Measurements from ENCODE around the gene ZBTB7C.

DNA sequence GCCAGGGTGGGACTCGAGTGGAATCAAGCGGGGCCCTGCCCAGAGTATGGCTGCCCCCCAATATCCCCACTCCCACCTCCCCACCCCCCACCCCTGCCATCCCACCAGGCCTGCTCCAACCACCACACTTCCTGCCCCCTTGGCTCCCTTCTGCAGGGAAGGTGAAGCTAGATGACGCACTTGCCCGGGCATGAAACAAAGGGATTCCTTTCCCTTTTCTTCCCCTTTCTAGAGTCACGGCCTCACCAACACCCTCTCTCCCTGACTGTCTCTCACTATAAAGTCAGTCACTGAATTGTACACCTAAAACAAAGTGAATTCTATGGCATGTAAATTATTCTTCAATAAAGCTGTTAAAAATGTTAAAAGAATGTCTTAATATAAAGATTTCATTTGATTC is 16.0 kb downstream of the ZBTB7C start:
- TF ChIP-seq, protein P1, sequence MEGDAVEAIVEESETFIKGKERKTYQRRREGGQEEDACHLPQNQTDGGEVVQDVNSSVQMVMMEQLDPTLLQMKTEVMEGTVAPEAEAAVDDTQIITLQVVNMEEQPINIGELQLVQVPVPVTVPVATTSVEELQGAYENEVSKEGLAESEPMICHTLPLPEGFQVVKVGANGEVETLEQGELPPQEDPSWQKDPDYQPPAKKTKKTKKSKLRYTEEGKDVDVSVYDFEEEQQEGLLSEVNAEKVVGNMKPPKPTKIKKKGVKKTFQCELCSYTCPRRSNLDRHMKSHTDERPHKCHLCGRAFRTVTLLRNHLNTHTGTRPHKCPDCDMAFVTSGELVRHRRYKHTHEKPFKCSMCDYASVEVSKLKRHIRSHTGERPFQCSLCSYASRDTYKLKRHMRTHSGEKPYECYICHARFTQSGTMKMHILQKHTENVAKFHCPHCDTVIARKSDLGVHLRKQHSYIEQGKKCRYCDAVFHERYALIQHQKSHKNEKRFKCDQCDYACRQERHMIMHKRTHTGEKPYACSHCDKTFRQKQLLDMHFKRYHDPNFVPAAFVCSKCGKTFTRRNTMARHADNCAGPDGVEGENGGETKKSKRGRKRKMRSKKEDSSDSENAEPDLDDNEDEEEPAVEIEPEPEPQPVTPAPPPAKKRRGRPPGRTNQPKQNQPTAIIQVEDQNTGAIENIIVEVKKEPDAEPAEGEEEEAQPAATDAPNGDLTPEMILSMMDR (conservative IDR thresholded peaks at IDR 0.05; ENCODE audit: low read depth, low read length), result no peak
- TF ChIP-seq EZH2 (IDR thresholded peaks at IDR 0.05; ENCODE audit: borderline replicate concordance, low read depth, low read length, poor library complexity, severe bottlenecking), result no peak
